Pancreas (tissue), 10 donors: ENCODE data around the gene BRDT. TPM values are rescaled to one million over a fixed set of nuclear protein-coding genes. Genes with fewer than 3 reads are reported as not detected.

ENCODE experiments used
- ATAC-seq, 4 donors: fragments of 200-7000 bp; cut with Tn5 transposase; one replicate each; pipeline versions ENCODE4 v1.8.0 to v1.9.1; 2020; ENCODE audit warnings: mild to moderate bottlenecking in 4 of 4, moderate library complexity in 4 of 4
- DNase-seq, 6 donors: peaks; one replicate each; pipeline ENCODE4 v3.0.0-alpha.2; 2020
- FAIRE-seq: peaks from 2 replicates; lab custom pipeline; 2012; peaks lifted over from hg19 to GRCh38; lab: Jason Lieb, UNC
- H3K27ac ChIP-seq, 4 donors: fragments of 200-600 bp; sonication (generic); 1 replicate in 3 of 4; 2 replicates in 1 of 4; pipeline versions ENCODE4 v1.5.0 to v1.8.0; 2020
- H3K27me3 ChIP-seq, 4 donors: fragments of 200-600 bp; one replicate each; pipeline ENCODE4 v1.8.0; 2021
- H3K36me3 ChIP-seq, 3 donors: fragments of 200-600 bp; sonication (generic) in 1 of 3; one replicate each; pipeline versions ENCODE4 v1.5.0 to v1.8.0; 2020 to 2021
- H3K4me1 ChIP-seq, 3 donors: fragments of 200-600 bp; one replicate each; pipeline ENCODE4 v1.8.0; 2021
- H3K4me3 ChIP-seq, 4 donors: fragments of 200-600 bp; sonication (generic) in 2 of 4; one replicate each; pipeline versions ENCODE4 v1.5.0 to v1.8.0; 2020 to 2021
- H3K9me3 ChIP-seq, 4 donors: fragments of 200-600 bp; one replicate each; pipeline ENCODE4 v1.8.0; 2021
- WGBS, 2 donors: extraction: QIAGEN DNeasy Blood & Tissue Kit; methylation state at CpG; one replicate each; pipeline ENCODE4 v1.1.7; 2013; 5-methylcytosine and 5-hydroxymethylcytosine counted together
- intact Hi-C, 3 donors: fragments of 100-400 bp; cut with DNase I; formaldehyde crosslinking; loops; one replicate each; pipeline versions ENCODE4 v1.11.1 to v1.14.2; 2022
- polyA plus RNA-seq, 2 donors: library from polyadenylated mRNA; stranded (reverse); fragments of 200-250 nt; gene quantifications; one replicate each; pipeline ENCODE4 v1.2.3, GENCODE V29; 2013
- total RNA-seq, 6 donors: library from RNA; stranded (reverse); fragmentation: NEBNext Ultra II Directional in 4 of 6; extraction: Animal tissue kit (Norgen Biotek cat#: 25700) in 4 of 6; gene quantifications; one replicate each; pipeline versions ENCODE4 v1.2.1 to v1.2.4, GENCODE V29; 2021 to 2023
- TF ChIP-seq, protein P1 (sequence below), 4 donors: fragments of 200-600 bp; sonication (generic) in 3 of 4; IDR thresholded peaks; one replicate each; pipeline versions ENCODE4 v1.5.0 to v1.8.0; 2021; ENCODE audit warnings: antibody characterized with exemption in 4 of 4
- donor health status: healthy with polysubstance abuse.
- donor health status: DM: no; HTN: no; CAD: no; lungs with moderate emphysema.
- donor health status: DM: no; HTN: no; CAD: no.
- donor health status: control.
- donor health status: control.
- donor health status: Bipolar disorder and iron deficiency.
- donor health status: DM: yes; HTN: yes; CAD: no.
- donor health status: DM: no; HTN: no; CAD: no.
- donor health status: DM: no; HTN: no; CAD: no.
- donor health status: DM: yes; HTN: yes; CAD: no.

The BRDT gene
- total and polyA plus RNA-seq, 8 donors: not detected

DNA sequence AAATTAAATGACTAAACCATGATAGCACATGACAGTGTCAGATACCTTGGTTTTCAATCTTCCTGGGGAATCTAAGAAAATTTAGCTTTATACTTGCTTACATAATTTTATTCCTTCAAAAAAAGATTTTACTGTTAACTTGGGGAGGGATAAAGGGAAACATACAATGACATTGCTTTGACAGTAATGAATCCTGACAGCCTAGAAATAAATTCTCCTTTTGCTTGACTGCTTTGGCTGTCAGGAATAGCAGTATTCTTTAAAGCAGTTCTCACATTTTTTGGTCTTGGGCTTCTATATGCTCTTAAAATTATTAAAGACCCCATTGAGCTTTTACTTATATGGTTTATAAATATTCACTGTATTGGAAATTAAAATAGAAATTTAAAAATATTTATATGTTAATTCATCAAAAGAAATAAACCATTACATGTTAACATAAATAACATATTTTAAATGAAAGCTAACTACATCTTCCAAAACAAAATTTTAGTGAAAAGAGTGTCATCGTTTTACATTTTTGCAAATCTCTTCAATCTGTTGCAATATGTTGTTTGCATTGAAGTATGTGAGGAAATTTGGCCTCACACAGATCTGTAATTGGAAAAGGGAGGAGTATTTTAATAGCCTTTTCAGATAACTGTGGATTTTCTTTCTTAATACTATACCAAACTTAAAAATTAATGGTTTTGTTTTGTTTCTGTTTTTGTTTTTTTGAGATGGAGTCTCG, 96.7 kb downstream of the BRDT start:
- TF ChIP-seq, protein P1, sequence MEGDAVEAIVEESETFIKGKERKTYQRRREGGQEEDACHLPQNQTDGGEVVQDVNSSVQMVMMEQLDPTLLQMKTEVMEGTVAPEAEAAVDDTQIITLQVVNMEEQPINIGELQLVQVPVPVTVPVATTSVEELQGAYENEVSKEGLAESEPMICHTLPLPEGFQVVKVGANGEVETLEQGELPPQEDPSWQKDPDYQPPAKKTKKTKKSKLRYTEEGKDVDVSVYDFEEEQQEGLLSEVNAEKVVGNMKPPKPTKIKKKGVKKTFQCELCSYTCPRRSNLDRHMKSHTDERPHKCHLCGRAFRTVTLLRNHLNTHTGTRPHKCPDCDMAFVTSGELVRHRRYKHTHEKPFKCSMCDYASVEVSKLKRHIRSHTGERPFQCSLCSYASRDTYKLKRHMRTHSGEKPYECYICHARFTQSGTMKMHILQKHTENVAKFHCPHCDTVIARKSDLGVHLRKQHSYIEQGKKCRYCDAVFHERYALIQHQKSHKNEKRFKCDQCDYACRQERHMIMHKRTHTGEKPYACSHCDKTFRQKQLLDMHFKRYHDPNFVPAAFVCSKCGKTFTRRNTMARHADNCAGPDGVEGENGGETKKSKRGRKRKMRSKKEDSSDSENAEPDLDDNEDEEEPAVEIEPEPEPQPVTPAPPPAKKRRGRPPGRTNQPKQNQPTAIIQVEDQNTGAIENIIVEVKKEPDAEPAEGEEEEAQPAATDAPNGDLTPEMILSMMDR (IDR thresholded peaks at IDR 0.05): no peak
- Histone ChIP-seq H3K9me3 (no peaks in the 10 kb centered on the region), H3K36me3 (no peaks in the 10 kb centered on the region), H3K27ac (no peak overlapping the region), H3K27me3 (no peaks in the 10 kb centered on the region), H3K4me3 (no peak overlapping the region), H3K4me1 (no peaks in the 10 kb centered on the region)
- intact Hi-C loops: no loop called here
- DNase-seq: no peak
- WGBS, 2 donors: 72 to 79% methylated on average over 2 of the region's 2 CpGs
- no peak for ATAC-seq
- FAIRE-seq: no peak

DNA sequence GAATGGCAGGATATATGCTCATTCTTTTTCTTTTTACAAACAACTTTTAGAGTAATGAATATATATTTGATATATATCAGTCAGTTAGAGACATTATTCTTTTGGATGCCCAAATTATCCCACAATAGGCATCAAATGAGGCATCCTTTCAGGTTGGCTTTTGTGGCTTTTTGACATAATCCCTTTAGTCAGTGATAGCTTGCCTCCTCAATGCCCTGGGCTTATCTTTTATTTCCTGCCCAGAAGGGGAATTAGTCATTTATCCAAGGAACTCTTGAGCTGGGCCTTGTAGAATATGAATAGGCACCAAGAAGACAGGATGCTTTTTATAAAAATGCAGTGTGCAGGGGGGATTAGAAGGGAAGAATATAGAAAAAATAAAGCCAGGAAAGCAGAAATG, 102.7 kb downstream of the BRDT start:
- H3K27me3 ChIP-seq: no peaks in the 10 kb centered on the region
- intact Hi-C loops: no loop called here
- H3K9me3 ChIP-seq: no peaks in the 10 kb centered on the region
- ATAC-seq (no peak), FAIRE-seq (no peak), DNase-seq (no peak)
- no peaks in the 10 kb centered on the region for H3K36me3 ChIP-seq
- TF ChIP-seq, protein P1 (IDR thresholded peaks at IDR 0.05): no peak
- no peak overlapping the region for H3K4me3 ChIP-seq
- H3K4me1 ChIP-seq: no peaks in the 10 kb centered on the region
- H3K27ac ChIP-seq: no peak overlapping the region

Other genes with a start within 250 kb of the BRDT start
- 10 to 100 TPM in 5 of 6 donors, 1 to 10 TPM in 1; 7.3 to 34.8 (median 25.3) TPM for gene TGFBR3, start 63.2 kb upstream of the BRDT start, total RNA-seq
- 1 to 10 TPM; 6.0 to 9.0 TPM for gene TGFBR3, start 63.2 kb upstream of the BRDT start, polyA plus RNA-seq
- gene EPHX4, start 80.6 kb downstream of the BRDT start, total RNA-seq: under 1 TPM in 2 of 6 donors, not detected in 4; 0.08 to 0.21 TPM
- gene EPHX4, start 80.6 kb downstream of the BRDT start, polyA plus RNA-seq: under 1 TPM in 1 of 2 donors, not detected in 1; 0.23 TPM
- not detected for gene SETSIP, start 126.0 kb downstream of the BRDT start, total RNA-seq
- gene SETSIP, start 126.0 kb downstream of the BRDT start, polyA plus RNA-seq: not detected
- gene BTBD8, start 130.9 kb downstream of the BRDT start, total RNA-seq: 1 to 10 TPM; 1.1 to 7.1 (median 3.2) TPM
- gene BTBD8, start 130.9 kb downstream of the BRDT start, polyA plus RNA-seq: 1 to 10 TPM; 1.9 to 2.1 TPM